HepG2 (cell line): ENCODE results near the gene DENND5B. TPM values are rescaled to one million over a fixed set of nuclear protein-coding genes. Genes with fewer than 3 reads are reported as not detected.
A peak's percentile ranks its signal among the peaks of the same experiment; 100 is the strongest.

Experiments
- CREM ChIP-seq, 2 experiments: sonication (generic) in 1 of 2; formaldehyde crosslinking in 1 of 2; IDR thresholded peaks; 2 replicates each; pipeline versions ENCODE4 v1.4.0 to v1.6.1; 2016 to 2020; ENCODE audit warnings: antibody characterized with exemption in 1 of 2, mild to moderate bottlenecking in 1 of 2, missing genetic modification reagents in 1 of 2
- KAT2B ChIP-seq: fragments of 150-350 bp; IDR thresholded peaks from 2 replicates; pipeline ENCODE4 v1.6.1; 2014; ENCODE audit warnings: low read depth, low read length, borderline replicate concordance
- MAX ChIP-seq: IDR thresholded peaks from 2 replicates; pipeline ENCODE4 v1.6.1; 2012; ENCODE audit warnings: inconsistent platforms
- RERE ChIP-seq: IDR thresholded peaks from 2 replicates; pipeline ENCODE4 v1.6.1; 2016; ENCODE audit warnings: low read depth, missing genetic modification reagents, missing compliant biosample characterization
- RFX3 ChIP-seq: IDR thresholded peaks from 2 replicates; pipeline ENCODE4 v1.6.1; 2016; ENCODE audit warnings: missing biosample characterization, missing genetic modification reagents
- SNAPC4 ChIP-seq: sonication (generic); formaldehyde crosslinking; IDR thresholded peaks from 2 replicates; pipeline ENCODE4 v1.4.0; 2020; ENCODE audit warnings: mild to moderate bottlenecking, missing genetic modification reagents
- U2AF2 ChIP-seq: fragments of 200-400 bp; formaldehyde crosslinking; IDR thresholded peaks from 2 replicates; pipeline ENCODE4 v1.6.1; 2017; ENCODE audit warnings: low read depth, mild to moderate bottlenecking, low read length
- ZNF407 ChIP-seq: sonication (generic); formaldehyde crosslinking; IDR thresholded peaks from one replicate; pipeline ENCODE4 v1.5.1; 2020; ENCODE audit warnings: mild to moderate bottlenecking, missing genetic modification reagents; ENCODE audit errors: not compliant biosample characterization
- ZNF678 ChIP-seq: sonication (generic); formaldehyde crosslinking; IDR thresholded peaks from 2 replicates; pipeline ENCODE4 v1.4.0; 2020; ENCODE audit warnings: mild to moderate bottlenecking, missing genetic modification reagents
- polyA plus RNA-seq, 8 experiments: library from polyadenylated mRNA; depleted of rRNA in 3 of 8; stranded (reverse) in 7 of 8; unstranded in 1 of 8; fragments of >200 nt; fragmentation: Illumina TruSeq in 4 of 8; extraction: Trizol in 4 of 8; gene quantifications; 2 replicates each; pipeline versions ENCODE4 v1.2.1 to v1.2.3, GENCODE V29; 2011 to 2016; ENCODE audit warnings: low read depth in 4 of 8, missing spikeins in 1 of 8, mixed read lengths in 1 of 8; ENCODE audit not compliant: insufficient read depth in 1 of 8
- total RNA-seq, 5 experiments: library from RNA; depleted of rRNA; stranded (reverse); fragments of >200 nt; fragmentation: Illumina TruSeq; extraction: Trizol; gene quantifications; 2 replicates each; pipeline ENCODE4 v1.2.3, GENCODE V29; 2016; ENCODE audit warnings: low read depth in 1 of 5

The DENND5B gene
- total and polyA plus RNA-seq, 2 of the 13 experiments (the other 11 are each of a cell fraction or from before 2014, with no cell fraction given): 14.7 to 18.7 TPM

GRCh38 chr12:31362115-31362758 is 228.7 kb downstream of the DENND5B start (continued):
- 0 out of 2 replicates have a peak, but pooled peaks have one; percentile 24 for TF ChIP-seq SNAPC4 (CRISPR knock-in tag)
- TF ChIP-seq RERE (CRISPR knock-in tag): no peak
- no peak for TF ChIP-seq MAX
- no peak for TF ChIP-seq KAT2B
- TF ChIP-seq ZNF678 (CRISPR knock-in tag): no peak
- no peak for TF ChIP-seq RFX3 (CRISPR knock-in tag)
- TF ChIP-seq ZNF407 (CRISPR knock-in tag): no peak
- no peak for TF ChIP-seq U2AF2
- no peak for TF ChIP-seq CREM (IDR thresholded peaks at IDR 0.05)
- no peak for TF ChIP-seq CREM (CRISPR knock-in tag; IDR thresholded peaks at IDR 0.05)
